Fibroblast of skin of right quadriceps (primary cell): ENCODE results near the gene CD300C.
"Not testable (repeated sequence)": the region's sequence is repeated elsewhere in the genome, so short reads cannot be mapped to it uniquely, and the experiment has no call there.

Source experiments
- DNase-seq: peaks from one replicate; pipeline ENCODE4 v3.0.0-alpha.2; 2013

The CD300C gene

DNA sequence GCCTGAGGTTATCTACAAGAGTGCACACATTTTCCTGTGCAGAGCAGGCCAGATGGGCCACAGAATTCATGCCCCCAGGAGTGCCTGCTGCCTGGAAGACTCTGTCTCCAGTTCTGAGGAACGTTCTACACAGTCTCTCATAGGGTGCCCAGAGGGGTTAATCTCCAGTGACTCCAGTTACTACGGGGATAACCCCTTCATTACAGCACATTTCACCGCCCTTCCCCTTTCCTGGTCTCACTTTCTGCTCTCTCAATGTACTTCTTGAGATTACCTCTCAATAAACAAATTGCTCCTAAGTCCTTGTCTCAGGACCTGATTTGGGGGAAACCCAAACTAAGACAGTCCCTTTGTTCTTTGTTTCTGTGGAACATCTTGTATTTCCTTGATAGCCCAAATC lies 15.7 kb upstream of the CD300C start:
- no peak for DNase-seq

DNA sequence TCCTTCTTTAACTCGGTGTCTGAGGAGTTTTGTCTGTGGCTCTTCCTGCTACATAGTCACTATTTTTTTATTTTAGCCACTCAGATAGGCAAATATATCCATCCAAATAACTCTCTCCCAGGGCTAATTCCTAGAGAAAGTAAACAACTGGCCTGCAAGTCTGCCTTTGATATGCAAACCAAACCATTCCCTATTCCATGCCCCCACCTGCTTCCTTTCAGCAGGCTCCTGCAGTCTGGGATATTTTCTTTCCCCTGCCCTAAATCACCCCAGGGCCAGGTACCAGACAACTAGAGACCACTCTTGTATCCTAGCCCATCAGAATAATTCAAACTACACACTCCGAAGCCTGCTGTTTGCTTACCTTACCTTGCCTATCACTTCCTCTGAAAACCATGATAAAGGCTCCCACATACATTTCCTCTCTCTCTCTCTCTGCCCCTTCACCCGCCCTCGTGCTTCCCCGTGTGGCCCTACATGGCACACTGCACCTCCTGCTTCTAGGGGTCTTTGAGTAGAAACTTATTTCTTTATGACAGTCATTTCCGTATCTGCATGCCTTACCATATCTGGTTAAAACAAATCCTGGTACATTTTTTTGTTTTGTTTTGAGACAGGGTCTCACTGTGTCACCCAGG lies 13.1 kb upstream of the CD300C start:
- DNase-seq, result no peak

DNA sequence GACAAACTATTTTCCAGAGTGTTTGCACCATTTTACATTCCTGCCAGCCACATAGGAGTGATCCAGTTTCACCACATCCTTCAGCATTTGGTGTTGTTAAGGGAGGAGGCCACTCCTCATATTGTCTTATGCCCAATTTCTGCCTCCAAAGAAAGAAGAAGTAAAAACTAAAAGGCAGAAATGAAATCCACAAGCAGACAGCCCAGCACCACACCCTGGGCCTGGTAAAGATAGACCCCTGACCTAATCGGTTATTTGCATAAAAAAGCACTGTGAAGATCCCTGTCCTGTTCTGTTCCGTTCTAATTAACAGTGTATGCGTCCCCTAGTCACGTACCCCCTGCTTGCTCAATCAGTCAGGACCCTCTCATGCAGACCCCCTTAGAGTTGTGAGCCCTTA lies 12.5 kb upstream of the CD300C start:
- DNase-seq, result not testable (repeated sequence)

DNA sequence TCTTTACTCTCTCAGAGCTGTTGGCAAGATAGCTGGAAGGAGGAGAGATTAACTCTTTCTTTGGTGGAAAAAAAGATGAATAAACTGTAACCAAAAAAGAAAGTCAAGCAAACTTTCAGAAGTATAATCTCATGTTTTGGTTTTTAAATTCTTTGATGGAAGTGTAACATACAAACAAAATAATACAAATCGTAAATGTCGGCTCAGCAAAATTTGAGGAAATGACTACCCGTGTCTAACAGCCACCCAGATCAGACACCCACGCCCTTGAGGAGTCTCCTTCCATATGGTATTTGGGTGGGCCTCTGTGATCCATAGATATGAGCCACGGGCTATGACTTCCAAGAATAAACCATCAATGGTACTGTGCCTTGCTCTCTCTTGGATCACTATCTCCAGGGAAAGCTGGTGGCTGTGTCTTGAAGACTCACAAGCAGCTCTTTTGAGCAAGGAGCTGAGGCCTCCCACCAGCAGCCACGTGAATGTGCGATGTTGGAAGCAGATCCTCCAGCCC lies 9.6 kb upstream of the CD300C start:
- no peak for DNase-seq

DNA sequence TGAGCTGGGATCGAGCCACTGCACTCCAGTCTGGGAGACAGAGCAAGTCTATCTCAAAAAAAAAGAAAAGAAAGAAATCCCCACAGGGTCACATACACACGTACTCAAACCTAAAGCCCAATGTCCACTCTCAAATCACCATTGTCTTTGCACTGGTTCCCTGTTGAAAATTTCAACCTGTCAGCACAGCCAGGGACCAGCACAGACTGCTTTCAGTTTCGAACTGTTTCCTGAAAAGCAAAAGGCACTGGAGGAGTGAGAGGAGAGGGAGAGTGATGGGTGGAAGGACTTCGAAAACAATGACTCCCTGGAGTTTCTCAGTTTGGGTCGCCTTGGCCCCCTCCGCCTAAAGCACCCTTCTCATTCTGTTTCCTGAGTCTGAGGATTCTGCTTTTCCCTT lies 9.0 kb upstream of the CD300C start:
- no peak for DNase-seq

DNA sequence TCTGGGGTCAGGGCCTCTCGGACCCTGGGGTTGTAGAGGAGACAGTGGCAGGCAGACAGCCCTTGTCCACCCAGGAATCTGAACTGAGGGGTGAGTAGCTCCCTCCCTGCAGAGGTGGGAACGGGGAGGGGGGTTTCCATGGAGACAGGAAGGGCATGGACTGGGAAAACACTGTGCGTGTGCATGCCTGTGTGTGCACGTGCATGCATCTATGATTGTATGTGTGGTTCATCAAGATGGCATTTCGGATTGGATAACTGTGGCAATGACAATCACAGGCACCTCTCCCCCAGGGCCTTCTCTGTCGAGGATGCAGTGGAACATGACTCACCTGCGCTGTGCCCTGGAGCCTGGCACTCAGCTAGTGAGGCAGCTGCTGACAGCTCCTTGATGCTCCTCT lies 6.1 kb upstream of the CD300C start:
- no peak for DNase-seq

DNA sequence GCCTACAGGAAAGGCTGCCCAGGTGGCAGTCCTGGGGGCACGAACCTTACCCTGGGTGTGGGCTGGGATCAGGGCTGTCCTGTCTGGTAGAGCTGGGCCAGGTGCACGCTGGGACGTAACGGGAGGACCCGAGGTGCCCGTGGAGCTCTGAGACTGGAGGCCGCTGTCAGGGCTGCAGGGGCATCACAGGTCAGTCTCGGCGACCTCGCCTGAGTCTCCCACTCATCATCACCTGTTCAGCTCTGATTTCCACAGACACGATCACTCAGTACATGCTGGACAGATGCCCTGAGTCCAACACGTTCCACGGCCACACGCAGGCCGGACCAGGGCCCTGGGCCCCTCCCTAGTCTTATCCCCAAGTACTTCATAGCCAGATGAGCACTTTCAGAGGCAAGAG lies 4.7 kb upstream of the CD300C start:
- no peak for DNase-seq

DNA sequence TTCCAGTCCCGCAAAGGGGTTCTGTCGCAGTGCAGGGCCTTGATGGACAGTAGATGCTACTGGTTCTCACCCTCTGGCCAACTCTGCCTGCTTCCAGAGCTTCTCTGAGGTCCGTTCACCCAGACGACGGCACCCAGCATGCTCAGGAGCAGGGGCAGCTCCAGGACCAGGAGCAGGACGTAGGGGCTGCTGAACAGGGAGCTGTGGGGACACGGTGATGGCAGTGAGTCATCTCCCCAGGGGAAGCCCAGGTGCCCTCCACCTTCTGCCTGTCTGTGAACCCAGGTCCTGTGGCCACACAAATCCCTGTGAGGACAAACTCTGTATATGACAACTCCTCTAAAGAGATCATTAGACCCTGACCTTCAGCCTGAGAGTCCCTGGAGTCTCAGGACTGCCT lies 3.4 kb upstream of the CD300C start:
- DNase-seq, result no peak

DNA sequence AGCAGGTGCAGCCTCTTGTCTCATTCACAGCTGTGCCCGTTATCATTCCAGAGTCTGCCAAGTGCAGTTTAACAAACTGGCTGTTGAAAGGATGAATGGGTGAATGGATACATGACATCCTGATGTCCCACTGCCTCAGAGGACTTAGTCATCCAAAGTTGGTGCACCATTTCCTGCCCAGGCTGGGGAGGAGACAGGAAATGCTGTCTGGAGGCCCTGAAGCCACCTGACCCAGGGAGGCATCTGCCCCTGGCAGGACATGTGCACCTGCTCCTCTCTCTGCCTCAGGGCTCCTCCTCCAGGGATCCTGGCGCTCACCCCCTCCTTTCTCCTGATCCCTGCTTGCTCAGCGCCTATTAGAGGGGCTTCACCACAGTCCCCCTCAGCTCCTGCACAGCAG lies 1.8 kb upstream of the CD300C start:
- DNase-seq, result no peak

DNA sequence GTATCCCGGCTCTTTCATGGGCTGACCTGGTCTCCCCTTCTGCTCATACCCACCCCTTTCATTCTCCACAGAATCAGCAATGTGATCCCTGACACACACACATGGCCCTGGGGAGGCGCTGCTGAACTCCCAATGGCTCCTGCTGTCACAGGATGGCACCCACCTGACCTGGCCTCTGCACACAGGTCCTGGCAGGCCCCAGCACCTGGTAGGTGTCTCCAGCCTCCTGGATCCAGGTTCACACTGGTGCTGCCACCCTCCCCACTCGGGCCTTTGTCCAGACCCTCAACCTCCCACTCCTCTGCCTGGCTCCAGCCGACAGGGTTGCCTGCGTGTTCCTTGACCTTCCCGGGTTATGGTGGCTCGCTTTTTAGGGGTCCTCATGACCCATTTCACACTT lies 1.3 kb upstream of the CD300C start:
- DNase-seq, result no peak

DNA sequence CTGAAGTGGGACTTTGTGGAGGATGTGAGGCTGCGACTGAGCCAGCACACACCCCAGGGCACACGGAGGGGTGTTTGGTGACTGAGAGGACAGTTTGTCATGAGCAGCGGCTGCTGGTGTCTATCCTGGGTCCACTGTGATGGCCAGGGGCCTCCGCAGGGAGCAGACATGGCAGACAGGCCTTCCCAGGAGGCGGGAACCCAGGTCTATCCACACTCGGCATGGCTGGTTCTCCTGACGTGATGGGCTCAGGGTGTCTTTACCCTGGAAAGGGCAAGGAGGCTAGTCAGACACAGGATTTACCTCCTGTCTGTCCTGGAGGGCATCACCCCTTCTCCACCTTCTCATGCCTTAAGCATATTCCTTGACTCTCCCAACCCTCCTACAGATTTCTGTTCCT lies 671 bp upstream of the CD300C start:
- DNase-seq, result no peak

DNA sequence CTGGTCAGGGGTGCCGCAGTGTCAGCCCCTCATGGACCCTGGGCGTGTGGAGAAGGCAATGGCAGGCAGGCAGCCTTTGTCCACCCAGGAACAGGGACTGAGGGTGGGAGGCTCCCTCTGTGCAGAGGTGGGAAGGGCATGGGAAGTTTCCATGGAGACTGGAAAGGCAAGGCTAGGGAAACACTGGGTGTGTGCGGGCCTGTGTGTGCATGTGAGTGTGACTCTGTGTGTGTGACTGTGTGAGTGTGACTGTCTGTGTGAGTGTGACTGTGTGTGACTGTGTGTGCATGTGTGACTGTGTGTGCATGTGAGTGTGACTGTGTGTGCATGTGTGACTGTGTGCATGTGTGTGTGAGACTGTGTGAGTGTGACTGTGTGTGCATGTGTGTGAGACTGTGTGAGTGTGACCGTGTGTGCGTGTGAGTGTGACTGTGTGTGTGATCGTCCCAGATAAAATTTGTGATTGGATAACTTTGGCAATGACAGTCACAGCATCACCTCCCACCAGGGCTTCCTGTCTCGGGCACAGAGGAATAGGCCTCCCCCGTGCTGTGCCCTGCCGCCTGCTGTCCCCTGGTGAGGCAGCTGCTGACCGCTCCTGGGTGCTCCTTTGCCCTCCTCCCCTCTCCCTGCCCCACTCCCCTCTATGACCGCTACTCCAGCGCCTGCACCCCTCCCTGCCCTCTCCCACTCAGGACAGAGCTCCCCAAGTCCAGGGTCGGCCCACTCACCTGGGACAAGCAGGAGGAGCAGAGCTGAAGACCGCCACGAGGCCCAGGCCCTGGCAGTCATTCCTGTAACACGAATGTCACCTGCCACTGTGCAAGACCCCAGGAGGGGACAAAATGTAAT lies 698 bp downstream of the CD300C start:
- DNase-seq, result no peak

DNA sequence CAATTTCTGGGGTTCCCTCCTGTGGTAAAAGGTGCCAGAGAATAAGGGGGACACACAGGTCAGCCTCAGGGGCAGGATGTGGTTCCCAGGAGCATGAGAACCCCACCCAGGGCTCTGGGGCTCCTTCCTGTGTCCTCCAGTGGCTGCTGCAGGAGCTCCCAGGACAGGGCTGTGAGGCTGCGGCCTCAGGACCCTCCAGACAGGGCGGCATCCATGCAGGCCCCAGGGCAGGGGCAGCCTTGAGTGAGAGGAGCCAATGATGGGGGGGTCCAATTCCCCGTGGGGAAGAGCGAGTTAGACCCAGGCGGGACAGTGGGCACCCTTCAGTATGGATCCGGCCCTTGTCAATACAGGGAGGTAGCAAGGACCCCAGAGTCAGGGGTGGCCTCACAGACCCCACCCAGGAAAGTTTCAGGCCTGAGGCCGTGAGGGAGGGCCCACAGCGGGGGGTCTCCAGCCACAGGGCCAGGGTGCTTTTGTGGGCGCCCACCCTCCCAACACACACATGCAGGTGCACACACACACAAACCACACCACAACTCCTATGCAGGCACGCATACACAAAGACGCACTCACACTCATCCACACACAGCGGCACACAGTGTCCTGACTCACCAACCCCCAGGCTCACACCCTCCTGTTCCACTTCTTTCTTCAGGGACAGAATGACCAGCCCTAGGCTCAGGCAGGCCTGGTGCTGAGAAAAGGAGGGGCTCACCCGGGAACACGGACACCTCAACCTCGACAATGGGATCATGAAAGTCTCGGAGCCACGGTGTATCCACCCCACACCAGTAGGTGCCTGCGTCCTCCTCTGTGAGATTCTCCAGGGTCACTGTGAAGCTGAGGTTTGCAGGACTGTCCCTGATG lies 1.8 kb downstream of the CD300C start:
- DNase-seq, result no peak

DNA sequence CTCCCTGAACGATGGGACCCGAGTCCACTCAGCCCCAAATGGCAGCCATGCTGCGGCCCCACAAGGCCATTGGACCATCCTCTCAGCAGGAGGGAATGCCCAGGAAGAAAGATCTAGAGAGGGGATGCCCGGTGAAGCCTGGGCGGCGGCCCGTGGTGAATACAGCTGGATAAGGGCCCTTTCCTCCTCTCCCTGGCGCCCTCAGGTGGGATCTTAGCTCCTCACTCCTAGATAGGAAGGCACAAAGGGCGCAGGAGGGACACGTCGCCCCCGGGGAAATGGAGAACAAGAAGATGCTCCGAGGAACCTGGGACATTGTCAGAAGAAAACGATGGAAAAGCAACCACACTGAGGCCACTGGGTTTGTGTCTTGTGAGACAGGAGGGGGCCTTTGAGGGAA lies 2.5 kb downstream of the CD300C start:
- DNase-seq, result no peak

DNA sequence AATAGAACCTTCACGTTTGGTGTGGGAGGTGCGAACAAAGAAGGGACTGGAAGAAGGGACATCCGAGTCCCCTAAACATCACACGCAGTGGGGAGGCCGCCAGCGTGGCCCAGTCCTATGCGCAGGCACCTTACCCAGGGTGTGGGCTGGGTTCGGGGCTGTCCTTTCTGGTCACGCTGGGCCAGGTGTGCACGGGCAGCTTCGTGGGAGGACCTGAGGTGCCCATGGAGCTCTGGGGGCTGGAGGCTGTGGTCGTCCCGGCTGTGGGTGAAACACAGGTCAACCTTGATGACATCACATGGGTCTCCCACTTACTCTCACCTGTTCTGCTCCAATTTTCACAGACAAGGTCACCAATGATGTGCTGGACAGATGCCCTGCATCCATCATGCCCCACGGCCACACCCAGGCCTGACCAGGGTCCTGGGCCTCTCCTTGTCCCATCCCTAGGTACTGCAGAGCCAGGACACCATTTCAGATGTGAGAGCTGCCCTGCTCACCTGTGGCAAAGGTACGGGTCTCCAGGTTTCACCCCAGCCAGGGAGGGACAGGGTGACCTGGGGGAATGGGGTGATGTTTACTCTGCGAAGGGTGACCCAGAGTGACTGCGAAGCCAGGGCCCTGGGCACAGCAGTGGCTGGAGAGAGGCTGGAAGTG lies 3.1 kb downstream of the CD300C start:
- no peak for DNase-seq

DNA sequence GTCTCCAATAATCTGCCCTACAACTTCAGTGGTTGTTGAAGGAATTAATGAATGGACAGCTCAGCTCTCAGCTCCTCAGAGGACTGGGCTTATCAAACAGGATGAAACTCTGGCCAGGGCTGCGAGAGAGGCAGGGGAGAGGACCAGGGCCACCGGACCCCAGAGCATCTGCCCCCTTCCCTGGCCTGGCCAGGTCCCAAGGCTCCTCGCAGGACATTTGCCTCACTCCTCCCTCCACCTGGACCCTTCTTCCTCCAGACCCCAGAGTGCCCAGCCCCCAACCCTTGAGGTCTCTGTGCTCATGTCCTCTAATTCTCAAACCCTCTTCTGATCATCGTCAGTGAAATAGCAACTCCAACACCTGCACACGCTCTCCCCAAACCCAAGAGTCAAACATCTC lies 3.7 kb downstream of the CD300C start:
- DNase-seq, result no peak

DNA sequence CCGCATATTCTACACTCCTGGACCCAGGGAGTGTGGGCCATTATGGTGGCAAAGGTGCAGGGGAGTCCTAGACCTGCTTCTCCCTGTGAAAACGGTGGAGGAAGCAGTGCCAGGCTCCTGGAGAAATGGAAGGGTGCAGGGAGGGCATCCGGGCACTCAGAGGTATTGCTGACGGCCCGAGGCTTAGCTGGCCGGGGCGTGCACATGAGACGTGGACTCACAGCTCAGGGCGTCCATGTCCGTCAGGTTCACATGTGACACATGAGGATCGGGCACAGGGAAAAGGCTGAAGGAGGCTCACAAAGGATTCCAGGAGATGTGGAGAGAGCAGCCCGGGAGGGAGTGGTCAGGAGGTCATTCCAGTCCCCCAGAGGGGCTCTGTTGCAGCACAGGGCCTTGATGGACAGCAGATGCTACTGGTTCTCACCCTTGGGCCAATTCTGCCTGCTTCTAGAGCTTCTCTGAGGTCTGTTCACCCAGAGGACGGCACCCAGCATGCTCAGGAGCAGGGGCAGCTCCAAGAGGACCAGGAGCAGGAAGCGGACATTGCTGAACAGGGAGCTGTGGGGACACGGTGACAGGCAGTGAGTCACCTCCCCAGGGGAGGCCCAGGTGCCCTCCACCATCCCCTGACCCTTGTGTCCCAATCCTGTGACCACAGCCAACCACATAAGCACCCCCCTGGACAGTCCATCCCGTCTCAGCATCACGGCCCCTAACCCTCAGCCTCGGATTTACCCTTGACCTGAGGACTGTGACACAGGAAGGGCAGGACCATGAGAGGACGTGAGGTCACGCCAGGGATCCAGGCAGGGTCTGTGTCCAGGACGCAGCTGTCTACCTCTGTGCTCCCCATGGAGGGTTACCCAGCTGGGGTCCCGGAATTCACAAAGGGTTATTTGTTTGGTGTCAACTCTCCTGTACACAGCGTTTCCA lies 4.5 kb downstream of the CD300C start:
- no peak for DNase-seq

DNA sequence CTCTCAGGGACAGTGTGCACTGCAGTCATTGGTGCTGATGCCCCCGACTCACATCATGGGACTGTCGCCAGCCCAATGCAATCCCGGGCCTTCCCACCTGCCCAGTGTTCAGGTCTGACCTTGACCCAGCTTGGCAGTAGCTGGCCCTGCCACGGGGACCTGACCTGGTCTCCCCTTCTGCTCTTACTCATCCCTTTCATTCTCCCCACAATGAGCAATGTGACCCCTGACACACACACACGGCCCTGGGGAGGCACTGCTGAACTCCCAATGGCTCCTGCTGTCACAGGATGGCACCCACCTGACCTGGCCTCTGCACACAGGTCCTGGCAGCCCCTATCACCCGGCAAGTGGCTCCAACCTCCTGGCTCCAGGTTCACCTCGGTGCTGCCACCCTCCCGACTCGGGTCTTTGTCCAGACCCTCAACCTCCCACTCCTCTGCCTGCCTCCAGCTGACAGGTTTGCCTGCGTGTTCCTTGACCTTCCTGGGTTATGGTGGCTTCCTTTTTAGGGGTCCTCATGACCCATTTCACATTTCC lies 6.6 kb downstream of the CD300C start:
- no peak for DNase-seq

DNA sequence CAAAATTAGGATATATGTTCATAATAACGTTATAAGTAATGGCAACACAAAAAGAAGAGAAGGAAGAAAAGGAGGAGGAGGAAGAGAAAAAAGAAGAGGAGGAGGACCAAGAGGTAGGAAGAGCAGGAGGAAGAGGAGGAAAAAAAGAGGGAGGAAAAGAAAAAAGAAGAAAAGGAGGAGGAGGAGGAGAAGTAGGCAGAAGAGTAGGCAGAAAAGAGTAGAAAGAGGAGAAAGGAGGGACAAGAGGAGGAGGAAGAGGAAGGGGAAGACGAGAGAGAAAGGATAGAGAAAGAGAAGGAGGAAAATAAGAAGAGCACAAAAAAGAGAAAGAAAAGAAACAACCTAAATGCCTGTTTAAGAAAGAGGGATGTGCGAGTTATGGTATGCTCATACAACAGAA lies 9.0 kb downstream of the CD300C start:
- no peak for DNase-seq

DNA sequence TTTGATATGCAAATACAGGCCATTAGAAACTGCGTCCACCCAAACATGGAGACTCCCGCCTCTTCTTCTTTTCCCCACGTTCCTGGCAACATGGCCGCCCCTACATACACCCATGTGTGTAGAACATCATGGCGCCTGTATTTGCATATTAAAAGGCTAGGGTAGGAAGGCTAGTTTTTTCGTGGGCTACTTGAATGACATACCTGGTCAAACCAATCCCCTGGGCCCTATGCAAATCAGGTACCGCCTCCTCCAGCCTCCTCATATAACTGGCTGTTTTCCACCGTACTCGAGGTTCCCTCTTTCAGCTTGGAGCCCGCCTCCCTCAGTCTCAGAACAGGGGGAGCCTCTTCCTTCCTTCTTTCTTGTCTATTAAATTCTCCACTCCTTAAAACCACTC lies 13.8 kb downstream of the CD300C start:
- no peak for DNase-seq

DNA sequence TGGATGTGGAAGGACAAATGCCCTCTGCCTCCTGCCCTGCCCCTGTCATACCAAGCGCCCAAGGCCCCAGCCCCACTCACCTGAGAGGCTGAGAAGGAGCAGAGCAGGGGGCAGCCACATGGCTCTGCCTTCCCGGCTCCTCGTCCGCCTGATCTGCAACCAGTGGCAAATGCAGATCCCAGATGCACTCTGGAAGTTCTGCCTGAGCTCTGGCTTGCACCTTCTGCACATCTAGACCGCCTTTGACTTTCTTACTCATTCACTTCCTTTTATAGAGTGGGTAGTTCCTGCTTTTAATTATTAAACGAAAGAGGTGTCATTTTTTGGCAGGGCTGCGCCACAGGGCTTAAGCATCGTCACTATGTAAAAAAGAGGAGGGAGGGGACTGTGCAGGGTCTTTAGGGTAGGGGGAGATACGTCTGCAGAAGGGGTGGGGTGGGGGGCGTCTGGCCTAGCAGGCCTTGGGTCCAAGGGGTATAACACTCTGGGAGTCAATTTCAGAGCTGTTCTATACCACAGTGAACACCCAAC lies 14.6 kb downstream of the CD300C start, which contains the start of gene CD300LB:
Gene CD300LB, minus strand, starts transcription at position 245 of the 531 bp plus-strand sequence. Its CDS starts 125 bp downstream, at position 120.
- no peak for DNase-seq
